GM12874 (cell line): ENCODE data around the gene TMC8.

ENCODE experiments used
- CTCF ChIP-seq: IDR thresholded peaks from 2 replicates; pipeline ENCODE4 v1.5.1; 2011; ENCODE audit warnings: low read depth, mild to moderate bottlenecking, control low read depth, low read length, moderate library complexity; ENCODE audit not compliant: insufficient read depth

The TMC8 gene

GRCh38 chr17:78106211-78106610, 24.4 kb upstream of the TMC8 start:
- TF ChIP-seq CTCF: no peak

- TF ChIP-seq CTCF: no peak
Observed at GRCh38 chr17:78107457-78107856, 23.1 kb upstream of the TMC8 start.

- TF ChIP-seq CTCF: no peak
Observed at GRCh38 chr17:78107976-78108725, 22.4 kb upstream of the TMC8 start.

GRCh38 chr17:78108726-78109488, 21.7 kb upstream of the TMC8 start:
- no peak for TF ChIP-seq CTCF

GRCh38 chr17:78109489-78109761, 21.1 kb upstream of the TMC8 start:
- TF ChIP-seq CTCF: no peak

- TF ChIP-seq CTCF: no peak
Observed at GRCh38 chr17:78110363-78111015, 20.1 kb upstream of the TMC8 start.

GRCh38 chr17:78111016-78111726, 19.4 kb upstream of the TMC8 start:
- no peak for TF ChIP-seq CTCF
